GM12892 (cell line): ENCODE measurements around the gene USP21.

Experiments used
- POLR2A ChIP-seq: IDR thresholded peaks from 2 replicates; pipeline ENCODE4 v1.6.1; 2011; ENCODE audit warnings: low read depth, low read length, control low read depth
- POLR2AphosphoS5 ChIP-seq: IDR thresholded peaks from 2 replicates; pipeline ENCODE4 v1.6.1; 2011; ENCODE audit warnings: low read depth, low read length, control low read depth

- peak; percentile 95 for TF ChIP-seq POLR2A
- peak; percentile 81 for TF ChIP-seq POLR2AphosphoS5
Observed at GRCh38 chr1:161201836-161202712, 42.8 kb downstream of the USP21 start, which contains the start of gene NDUFS2.
